Endothelial cell of umbilical vein (primary cell): ENCODE data around the gene SIVA1.

ENCODE experiments used
- CTCF ChIP-seq, 2 donors: IDR thresholded peaks; 1 replicate in 1 of 2; 2 replicates in 1 of 2; pipeline ENCODE4 v1.5.1; 2011; ENCODE audit warnings: low read length in 2 of 2, mild to moderate bottlenecking in 2 of 2, moderate library complexity in 2 of 2, control low read depth in 1 of 2, inconsistent platforms in 1 of 2, low read depth in 1 of 2; ENCODE audit not compliant: insufficient read depth in 1 of 2; ENCODE audit errors: extremely low read depth in 1 of 2
- EZH2 ChIP-seq: IDR thresholded peaks from 2 replicates; pipeline ENCODE4 v1.6.1; 2012; ENCODE audit warnings: borderline replicate concordance, low read depth, mild to moderate bottlenecking, moderate library complexity, low read length, inconsistent platforms; ENCODE audit not compliant: severe bottlenecking
- FOS ChIP-seq: IDR thresholded peaks from 2 replicates; pipeline ENCODE4 v1.6.1; 2011; ENCODE audit warnings: mild to moderate bottlenecking, low read length, moderate library complexity, borderline replicate concordance; ENCODE audit not compliant: insufficient read depth
- GATA2 ChIP-seq: IDR thresholded peaks from 2 replicates; pipeline ENCODE4 v1.7.0; 2011; ENCODE audit warnings: low read depth, mild to moderate bottlenecking, moderate library complexity, mixed read lengths, low read length; ENCODE audit not compliant: insufficient read length, insufficient read depth
- JUN ChIP-seq: IDR thresholded peaks from 2 replicates; pipeline ENCODE4 v1.6.1; 2011; ENCODE audit warnings: borderline replicate concordance, low read depth; ENCODE audit not compliant: insufficient read length, insufficient read depth
- MAX ChIP-seq: IDR thresholded peaks from 2 replicates; pipeline ENCODE4 v1.6.1; 2011; ENCODE audit not compliant: insufficient read depth, insufficient read length
- MYC ChIP-seq: IDR thresholded peaks from one replicate; pipeline ENCODE4 v1.6.1; 2011; ENCODE audit warnings: mild to moderate bottlenecking, low read depth, low read length
- POLR2A ChIP-seq: IDR thresholded peaks from 2 replicates; pipeline ENCODE4 v1.6.1; 2012; ENCODE audit warnings: low read depth, mild to moderate bottlenecking, control low read depth, low read length
- POLR2AphosphoS5 ChIP-seq: IDR thresholded peaks from 2 replicates; pipeline ENCODE4 v1.6.1; 2012; ENCODE audit warnings: low read depth, mild to moderate bottlenecking, control low read depth, low read length, moderate library complexity; ENCODE audit not compliant: insufficient read depth

GRCh38 chr14:104808456-104808855, 55.5 kb downstream of the SIVA1 start:
- TF ChIP-seq POLR2AphosphoS5 = no peak
- no peak for TF ChIP-seq CTCF (IDR thresholded peaks at IDR 0.05; ENCODE audit: extremely low read depth in 1 of 2, insufficient read depth in 1 of 2, low read depth in 1 of 2, low read length in 2 of 2)
- TF ChIP-seq POLR2A = no peak
- TF ChIP-seq EZH2 = no peak
- TF ChIP-seq MAX = no peak
- no peak for TF ChIP-seq JUN
- no peak for TF ChIP-seq GATA2
- TF ChIP-seq MYC = no peak
- no peak for TF ChIP-seq FOS
